GM19023 (cell line): Measurements from ENCODE around the gene SAE1.

Experiments used
- ATAC-seq: cut with Tn5 transposase; IDR thresholded peaks from one replicate; pipeline ENCODE4 v1.9.1; 2021; ENCODE audit warnings: mild to moderate bottlenecking, moderate library complexity; ENCODE audit not compliant: unreplicated experiment

SAE1 gene

GRCh38 chr19:47105874-47106273 lies 24.8 kb upstream of the SAE1 start:
- no peak for ATAC-seq

GRCh38 chr19:47106821-47107201 lies 23.8 kb upstream of the SAE1 start:
- ATAC-seq, result no peak

- no peak for ATAC-seq
Measured at GRCh38 chr19:47107202-47107952, 23.3 kb upstream of the SAE1 start.

- ATAC-seq, result no peak
Measured at GRCh38 chr19:47107953-47108746, 22.5 kb upstream of the SAE1 start.

GRCh38 chr19:47109177-47109540 lies 21.5 kb upstream of the SAE1 start:
- ATAC-seq, result no peak

- no peak for ATAC-seq
Measured at GRCh38 chr19:47109541-47110375, 20.9 kb upstream of the SAE1 start.

- ATAC-seq, result no peak
Measured at GRCh38 chr19:47110521-47111005, 20.1 kb upstream of the SAE1 start.

GRCh38 chr19:47111006-47111621 lies 19.5 kb upstream of the SAE1 start:
- no peak for ATAC-seq

GRCh38 chr19:47111682-47112165 lies 18.9 kb upstream of the SAE1 start:
- no peak for ATAC-seq

- peak; percentile 26 for ATAC-seq
Measured at GRCh38 chr19:47112166-47112996, 18.3 kb upstream of the SAE1 start.

- peak; percentile 82 for ATAC-seq
Measured at GRCh38 chr19:47112997-47113849, 17.4 kb upstream of the SAE1 start, which contains the start of gene ZC3H4. TSS of gene ZC3H4 (minus strand) at chr19:47113776. CDS start at chr19:47112584, 1,192 bp downstream.

- ATAC-seq, result no peak
Measured at GRCh38 chr19:47113850-47114651, 16.6 kb upstream of the SAE1 start.

GRCh38 chr19:47120470-47121067 lies 10.1 kb upstream of the SAE1 start:
- ATAC-seq, result no peak

GRCh38 chr19:47122359-47123335 lies 8.0 kb upstream of the SAE1 start:
- no peak for ATAC-seq

GRCh38 chr19:47123406-47123805 lies 7.2 kb upstream of the SAE1 start:
- ATAC-seq, result no peak

- ATAC-seq, result no peak
Measured at GRCh38 chr19:47124937-47125668, 5.5 kb upstream of the SAE1 start.
